HCT116 (cell line): ENCODE data around the gene MON2. TPM values are rescaled to one million over a fixed set of nuclear protein-coding genes. Genes with fewer than 3 reads are reported as not detected.

ENCODE experiments used
- ATAC-seq: fragments of 200-7000 bp; cut with Tn5 transposase; 2 replicates; pipeline ENCODE4 v1.9.1; 2020; ENCODE audit warnings: mild to moderate bottlenecking, moderate library complexity
- BruUV-seq: library from RNA; stranded (reverse); fragments of 400-500 nt; replicated peaks from 2 replicates; lab custom pipeline; 2021; lab: Mats Ljungman, UMichigan
- CTCF ChIA-PET: fragments of 300-600 bp; sonication (Branson Sonifier 250); formaldehyde crosslinking; loops from one replicate; lab custom pipeline; 2021; ENCODE audit warnings: antibody characterized with exemption; lab: Charles Lee
- POLR2A ChIA-PET: fragments of 300-600, 350-600 bp; sonication (Branson Sonifier 250); formaldehyde crosslinking; loops from one replicate; lab custom pipeline; 2021; ENCODE audit warnings: antibody characterized with exemption; lab: Charles Lee
- RAD21 ChIA-PET, 2 experiments: fragments of 300-600 bp; sonication (Branson Sonifier 250); formaldehyde crosslinking; loops; one replicate each; lab custom pipeline; 2023; ENCODE audit warnings: low total read pairs in 2 of 2; ENCODE audit not compliant: uncharacterized antibody in 2 of 2, unreplicated experiment in 2 of 2, low non-redundant PET in 1 of 2; lab: Charles Lee
- DNase-seq: peaks from one replicate; pipeline ENCODE4 v3.0.0-alpha.2; 2010; ENCODE audit warnings: low read depth, low spot score
- H2AFZ ChIP-seq: fragments of 200-600 bp; shearing (Covaris generic), sonication (generic); 2 replicates; pipeline ENCODE4 v1.6.1; 2017; ENCODE audit warnings: low read depth, mixed run types, mixed read lengths, antibody characterized with exemption, low read length; ENCODE audit not compliant: poor library complexity, severe bottlenecking
- H3K27ac ChIP-seq: 2 replicates; pipeline ENCODE4 v1.5.1; 2012; ENCODE audit warnings: low read depth, low read length
- H3K27me3 ChIP-seq: fragments of 200-600 bp; sonication (generic); 2 replicates; pipeline ENCODE4 v1.6.1; 2016; ENCODE audit warnings: mixed run types, low read length, mixed read lengths; ENCODE audit not compliant: insufficient read depth
- H3K36me3 ChIP-seq, 2 experiments: fragments of 200-500 bp in 1 of 2; fragments of 200-600 bp in 1 of 2; sonication (Bioruptor generic) in 1 of 2; sonication (generic) in 1 of 2; 2 replicates each; pipeline versions ENCODE4 v1.5.1 to v1.6.1; 2014 to 2016; ENCODE audit warnings: low read length in 2 of 2, inconsistent platforms in 1 of 2, mixed read lengths in 1 of 2, mixed run types in 1 of 2; ENCODE audit not compliant: insufficient read depth in 2 of 2, control insufficient read depth in 1 of 2
- H3K4me1 ChIP-seq, 2 experiments: fragments of 200-600 bp in 1 of 2; sonication (generic) in 1 of 2; 2 replicates each; pipeline versions ENCODE4 v1.5.1 to v1.6.1; 2012 to 2017; ENCODE audit warnings: low read length in 2 of 2, inconsistent platforms in 1 of 2, mild to moderate bottlenecking in 1 of 2, mixed read lengths in 1 of 2, mixed run types in 1 of 2, moderate library complexity in 1 of 2; ENCODE audit not compliant: insufficient read depth in 2 of 2, control insufficient read depth in 1 of 2
- H3K4me2 ChIP-seq: fragments of 200-600 bp; sonication (generic); 2 replicates; pipeline ENCODE4 v1.6.1; 2017; ENCODE audit warnings: mixed run types, low read length, mixed read lengths
- H3K4me3 ChIP-seq, 2 experiments: fragments of 200-600 bp in 1 of 2; sonication (generic) in 1 of 2; replicated peaks in 1 of 2; 2 replicates each; pipeline ENCODE4 v1.5.1; 2011 to 2016; ENCODE audit warnings: low read length in 2 of 2, control low read depth in 1 of 2, low read depth in 1 of 2, mild to moderate bottlenecking in 1 of 2, mixed read lengths in 1 of 2, mixed run types in 1 of 2
- H3K79me2 ChIP-seq: fragments of 200-600 bp; sonication (generic); 2 replicates; pipeline ENCODE4 v1.6.1; 2017; ENCODE audit warnings: mild to moderate bottlenecking, mixed run types, low read length, moderate library complexity, mixed read lengths; ENCODE audit not compliant: insufficient read depth
- H3K9ac ChIP-seq: fragments of 200-600 bp; sonication (generic); 2 replicates; pipeline ENCODE4 v1.6.1; 2016; ENCODE audit warnings: low read length, mixed read lengths
- H3K9me2 ChIP-seq: fragments of 200-600 bp; sonication (generic), shearing (Covaris generic); 2 replicates; pipeline ENCODE4 v1.6.1; 2017; ENCODE audit warnings: mixed run types, mild to moderate bottlenecking, moderate library complexity; ENCODE audit not compliant: insufficient read depth
- H3K9me3 ChIP-seq, 2 experiments: fragments of 200-500 bp in 1 of 2; fragments of 200-600 bp in 1 of 2; sonication (Bioruptor generic) in 1 of 2; sonication (generic) in 1 of 2; 2 replicates each; pipeline ENCODE4 v1.6.1; 2014 to 2017; ENCODE audit warnings: low read length in 2 of 2, mixed read lengths in 2 of 2, inconsistent platforms in 1 of 2, low read depth in 1 of 2, mild to moderate bottlenecking in 1 of 2, mixed run types in 1 of 2, moderate library complexity in 1 of 2; ENCODE audit not compliant: control insufficient read depth in 1 of 2, insufficient read depth in 1 of 2
- H4K20me1 ChIP-seq: fragments of 200-600 bp; sonication (generic), shearing (Covaris generic); 2 replicates; pipeline ENCODE4 v1.6.1; 2017; ENCODE audit warnings: mixed run types, mild to moderate bottlenecking, moderate library complexity; ENCODE audit not compliant: insufficient read depth
- CBX3 ChIP-seq: IDR thresholded peaks from 2 replicates; pipeline ENCODE4 v1.6.1; 2012; ENCODE audit warnings: low read depth
- CEBPB ChIP-seq: IDR thresholded peaks from 2 replicates; pipeline ENCODE4 v1.6.1; 2012; ENCODE audit warnings: low read depth
- EGR1 ChIP-seq: IDR thresholded peaks from 2 replicates; pipeline ENCODE4 v1.6.1; 2012; ENCODE audit warnings: low read depth
- ELF1 ChIP-seq: IDR thresholded peaks from 2 replicates; pipeline ENCODE4 v1.6.1; 2012; ENCODE audit warnings: low read depth, borderline replicate concordance
- EZH2 ChIP-seq: fragments of 200-600 bp; sonication (generic); IDR thresholded peaks from 2 replicates; pipeline ENCODE4 v1.6.1; 2017; ENCODE audit warnings: antibody characterized with exemption, mixed run types
- FOSL1 ChIP-seq: IDR thresholded peaks from 2 replicates; pipeline ENCODE4 v1.6.1; 2012; ENCODE audit warnings: low read depth
- POLR2A ChIP-seq: IDR thresholded peaks from 2 replicates; pipeline ENCODE4 v1.7.0; 2011; ENCODE audit warnings: borderline replicate concordance; ENCODE audit not compliant: insufficient read depth, insufficient read length; ENCODE audit errors: extremely low read depth
- SIN3A ChIP-seq: IDR thresholded peaks from 2 replicates; pipeline ENCODE4 v1.6.1; 2012; ENCODE audit warnings: low read depth
- SP1 ChIP-seq: IDR thresholded peaks from 2 replicates; pipeline ENCODE4 v1.6.1; 2012; ENCODE audit warnings: low read depth
- SRF ChIP-seq: IDR thresholded peaks from 2 replicates; pipeline ENCODE4 v1.6.1; 2012; ENCODE audit warnings: low read depth
- YY1 ChIP-seq: IDR thresholded peaks from 2 replicates; pipeline ENCODE4 v1.6.1; 2011; ENCODE audit warnings: low read length, low read depth, moderate library complexity, mild to moderate bottlenecking; ENCODE audit not compliant: insufficient replicate concordance; ENCODE audit errors: extremely low read depth
- ZBTB33 ChIP-seq: IDR thresholded peaks from 2 replicates; pipeline ENCODE4 v1.6.1; 2011; ENCODE audit warnings: mild to moderate bottlenecking, low read length, moderate library complexity; ENCODE audit not compliant: insufficient replicate concordance; ENCODE audit errors: extremely low read depth
- ZFX ChIP-seq: fragments of 450-650 bp; IDR thresholded peaks from 2 replicates; pipeline ENCODE4 v1.6.1; 2017
- intact Hi-C: fragments of 100-400 bp; cut with micrococcal nuclease; formaldehyde crosslinking; loops from 2 replicates; pipeline ENCODE4 v1.10.0; 2022
- total RNA-seq: library from RNA; stranded (reverse); gene quantifications from one replicate; pipeline ENCODE4 v1.2.1, GENCODE V29; 2021; ENCODE audit not compliant: unreplicated experiment
- TF ChIP-seq, protein P1 (sequence below): IDR thresholded peaks from 2 replicates; pipeline ENCODE4 v1.6.1; 2012; ENCODE audit warnings: low read depth

Gene MON2
- total RNA-seq, 1 experiment from 2014 or later, result 30.7 TPM

GRCh38 chr12:62468935-62469334 lies 2.3 kb downstream of the MON2 start:
- peaks cover 5 to 10% of the 10 kb centered on the region in 2 experiments; a peak in 3 of 4 replicates for H3K4me1 ChIP-seq
- ChIA-PET CTCF (interaction anchor here (1.8 kb wide), 1 partner anchor 113 kb away, joined by 3 read pairs; no protein-coding TSS in a partner anchor), RAD21 (no interaction called here), POLR2A (no interaction called here)
- BruUV-seq, result no TSS peak
- no peaks in the 10 kb centered on the region for H3K36me3 ChIP-seq
- H3K4me3 ChIP-seq, result no peak overlapping the region
- H3K9ac ChIP-seq, result no peak overlapping the region
- peaks cover 75% of the 10 kb centered on the region for H3K79me2 ChIP-seq
- H3K9me3 ChIP-seq, result no peaks in the 10 kb centered on the region; a peak in 1 of 4 replicates
- DNase-seq (no peak), ATAC-seq (no peak)
- H2AFZ ChIP-seq, result no peak overlapping the region
- H3K27ac ChIP-seq, result no peak overlapping the region
- no peaks in the 10 kb centered on the region for H4K20me1 ChIP-seq
- H3K4me2 ChIP-seq, result no peak overlapping the region
- no peak for TF ChIP-seq ZFX
- no peak for TF ChIP-seq EZH2
- no peak for TF ChIP-seq SP1
- no peak for TF ChIP-seq SIN3A
- TF ChIP-seq, protein P1, sequence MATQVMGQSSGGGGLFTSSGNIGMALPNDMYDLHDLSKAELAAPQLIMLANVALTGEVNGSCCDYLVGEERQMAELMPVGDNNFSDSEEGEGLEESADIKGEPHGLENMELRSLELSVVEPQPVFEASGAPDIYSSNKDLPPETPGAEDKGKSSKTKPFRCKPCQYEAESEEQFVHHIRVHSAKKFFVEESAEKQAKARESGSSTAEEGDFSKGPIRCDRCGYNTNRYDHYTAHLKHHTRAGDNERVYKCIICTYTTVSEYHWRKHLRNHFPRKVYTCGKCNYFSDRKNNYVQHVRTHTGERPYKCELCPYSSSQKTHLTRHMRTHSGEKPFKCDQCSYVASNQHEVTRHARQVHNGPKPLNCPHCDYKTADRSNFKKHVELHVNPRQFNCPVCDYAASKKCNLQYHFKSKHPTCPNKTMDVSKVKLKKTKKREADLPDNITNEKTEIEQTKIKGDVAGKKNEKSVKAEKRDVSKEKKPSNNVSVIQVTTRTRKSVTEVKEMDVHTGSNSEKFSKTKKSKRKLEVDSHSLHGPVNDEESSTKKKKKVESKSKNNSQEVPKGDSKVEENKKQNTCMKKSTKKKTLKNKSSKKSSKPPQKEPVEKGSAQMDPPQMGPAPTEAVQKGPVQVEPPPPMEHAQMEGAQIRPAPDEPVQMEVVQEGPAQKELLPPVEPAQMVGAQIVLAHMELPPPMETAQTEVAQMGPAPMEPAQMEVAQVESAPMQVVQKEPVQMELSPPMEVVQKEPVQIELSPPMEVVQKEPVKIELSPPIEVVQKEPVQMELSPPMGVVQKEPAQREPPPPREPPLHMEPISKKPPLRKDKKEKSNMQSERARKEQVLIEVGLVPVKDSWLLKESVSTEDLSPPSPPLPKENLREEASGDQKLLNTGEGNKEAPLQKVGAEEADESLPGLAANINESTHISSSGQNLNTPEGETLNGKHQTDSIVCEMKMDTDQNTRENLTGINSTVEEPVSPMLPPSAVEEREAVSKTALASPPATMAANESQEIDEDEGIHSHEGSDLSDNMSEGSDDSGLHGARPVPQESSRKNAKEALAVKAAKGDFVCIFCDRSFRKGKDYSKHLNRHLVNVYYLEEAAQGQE, result no peak
- TF ChIP-seq CEBPB, result no peak
- no peaks in the 10 kb centered on the region for H3K27me3 ChIP-seq
- no peaks in the 10 kb centered on the region for H3K9me2 ChIP-seq
- intact Hi-C loops, result no loop called here

- Histone ChIP-seq H2AFZ (no peak overlapping the region), H3K27me3 (no peaks in the 10 kb centered on the region), H3K36me3 (no peaks in the 10 kb centered on the region), H3K9ac (no peak overlapping the region), H4K20me1 (no peaks in the 10 kb centered on the region), H3K4me1 (peaks cover 5 to 10% of the 10 kb centered on the region in 2 experiments; a peak in 3 of 4 replicates), H3K4me3 (no peak overlapping the region), H3K9me3 (no peaks in the 10 kb centered on the region), H3K9me2 (no peaks in the 10 kb centered on the region), H3K79me2 (peaks cover 79% of the 10 kb centered on the region), H3K4me2 (no peak overlapping the region), H3K27ac (no peak overlapping the region)
- DNase-seq (no peak), ATAC-seq (no peak)
- CTCF ChIA-PET, result no interaction called here
- RAD21 ChIA-PET, result no interaction called here
- POLR2A ChIA-PET, result no interaction called here
- BruUV-seq, result no TSS peak
- intact Hi-C loops, result no loop called here
- TF ChIP-seq FOSL1 (no peak), ELF1 (no peak), CEBPB (no peak), POLR2A (no peak), ZBTB33 (no peak), YY1 (no peak), SRF (no peak), EGR1 (no peak), CBX3 (no peak)
Measured at GRCh38 chr12:62469704-62470103, 3.1 kb downstream of the MON2 start.
